ENCODE results near the gene NHSL1.

Gene NHSL1

DNA sequence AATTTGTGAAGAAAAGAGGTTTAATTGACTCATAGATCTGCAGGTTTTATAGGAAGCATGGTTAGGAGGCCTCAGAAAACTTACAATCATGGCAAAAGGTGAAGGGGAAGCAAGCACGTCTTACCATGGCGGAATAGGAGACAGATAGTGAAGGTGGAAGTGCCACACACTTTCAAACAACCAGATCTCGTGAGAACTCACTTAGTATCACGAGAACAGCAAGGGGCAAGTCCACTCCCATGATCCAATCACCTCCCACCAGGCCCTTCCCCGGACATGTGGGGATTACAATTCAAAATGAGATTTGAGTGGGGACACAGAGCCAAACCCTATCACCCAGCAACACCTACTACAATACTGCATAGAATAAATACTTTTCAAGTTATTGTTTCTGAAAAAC is 102.6 kb downstream of the NHSL1 start:
- no peak for DNase-seq

- no peak for DNase-seq
Measured at GRCh38 chr6:138393871-138394783, 105.2 kb downstream of the NHSL1 start.

DNA sequence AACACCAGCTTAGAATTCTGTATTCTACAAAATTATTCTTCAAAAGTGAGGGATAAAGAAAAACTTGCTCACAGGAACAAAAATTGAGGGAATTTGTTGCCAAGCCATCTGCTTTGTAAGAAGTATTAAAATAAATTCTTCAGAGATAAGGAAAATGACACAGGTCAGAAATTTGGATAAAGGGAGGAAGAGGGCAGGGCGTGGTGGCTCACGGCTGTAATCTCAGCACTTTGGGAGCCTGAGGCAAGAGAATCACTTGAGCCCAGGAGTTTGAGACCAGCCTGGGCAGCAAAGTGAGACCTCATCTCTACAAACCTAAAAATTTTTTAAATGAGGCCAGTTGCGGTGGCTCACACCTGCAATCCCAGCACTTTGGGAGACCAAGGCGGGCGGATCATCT is 109.7 kb downstream of the NHSL1 start:
- no peak for DNase-seq

DNA sequence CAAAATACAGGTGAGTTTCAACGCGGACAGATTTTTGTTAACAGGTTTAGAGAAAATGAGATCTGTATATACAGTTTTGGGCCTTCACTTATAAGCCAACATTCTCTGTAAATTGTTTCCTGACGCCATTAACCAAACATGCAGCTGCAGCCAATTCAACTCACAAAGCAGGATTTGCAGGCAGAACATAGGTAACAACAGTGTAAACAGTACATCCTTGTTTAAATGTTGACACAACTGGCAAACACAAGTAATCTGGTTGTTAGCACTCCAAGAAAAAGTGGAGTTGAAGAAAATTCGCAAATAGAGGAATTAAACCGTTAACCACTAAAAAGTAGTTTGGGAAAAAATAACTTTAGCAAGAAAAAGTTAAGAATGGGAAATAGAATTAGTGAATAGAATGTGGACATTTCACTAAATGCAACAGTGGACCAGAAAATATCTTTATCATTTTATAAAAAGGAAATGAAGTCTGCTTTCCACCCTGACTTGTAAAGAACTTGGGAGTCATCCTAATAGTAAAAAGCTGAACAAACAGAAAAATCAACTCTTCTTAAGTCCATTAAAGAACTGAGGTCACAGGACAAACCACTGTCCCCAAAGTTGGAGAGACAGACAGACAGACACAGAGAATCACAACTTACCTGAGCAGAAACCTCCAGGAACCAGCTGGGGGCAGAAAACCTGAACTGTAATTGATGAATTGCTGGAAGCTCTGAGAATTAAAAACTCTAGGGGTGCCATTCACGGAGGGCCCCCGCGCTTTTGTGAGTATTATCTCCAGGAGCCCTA is 111.5 kb downstream of the NHSL1 start:
- no peak for DNase-seq

DNA sequence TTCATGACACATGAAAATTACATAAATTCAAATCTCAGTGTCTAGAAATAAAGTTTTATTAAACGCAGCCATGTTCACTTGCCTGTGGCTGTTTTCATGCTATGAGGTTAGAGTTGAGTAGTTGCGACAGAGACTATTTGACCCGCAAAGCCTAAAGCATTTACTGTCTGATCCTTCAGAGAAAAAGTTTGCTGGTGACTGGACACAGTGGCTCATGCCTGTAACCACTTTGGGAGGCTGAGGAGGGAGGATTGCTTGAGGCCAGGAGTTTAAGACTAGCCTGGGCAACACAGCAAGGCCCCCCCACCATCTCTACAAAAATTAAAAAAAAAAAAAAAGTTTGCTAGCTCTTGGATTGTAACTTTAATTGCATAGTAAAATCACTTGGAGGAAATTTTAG is 112.4 kb downstream of the NHSL1 start:
- DNase-seq: no peak

GRCh38 chr6:138383776-138384175 is 115.5 kb downstream of the NHSL1 start:
- no peak for DNase-seq

- no peak for DNase-seq
Measured at GRCh38 chr6:138382498-138383265, 116.6 kb downstream of the NHSL1 start.

- no peak for DNase-seq
Measured at GRCh38 chr6:138378463-138378862, 120.8 kb downstream of the NHSL1 start.

GRCh38 chr6:138377844-138378243 is 121.5 kb downstream of the NHSL1 start, which contains the start of gene SMIM28:
SMIM28 (plus strand) TSS chr6:138377905; CDS start chr6:138378073, 168 bp downstream.
- no peak for DNase-seq

GRCh38 chr6:138377042-138377441 is 122.3 kb downstream of the NHSL1 start:
- DNase-seq: no peak

DNA sequence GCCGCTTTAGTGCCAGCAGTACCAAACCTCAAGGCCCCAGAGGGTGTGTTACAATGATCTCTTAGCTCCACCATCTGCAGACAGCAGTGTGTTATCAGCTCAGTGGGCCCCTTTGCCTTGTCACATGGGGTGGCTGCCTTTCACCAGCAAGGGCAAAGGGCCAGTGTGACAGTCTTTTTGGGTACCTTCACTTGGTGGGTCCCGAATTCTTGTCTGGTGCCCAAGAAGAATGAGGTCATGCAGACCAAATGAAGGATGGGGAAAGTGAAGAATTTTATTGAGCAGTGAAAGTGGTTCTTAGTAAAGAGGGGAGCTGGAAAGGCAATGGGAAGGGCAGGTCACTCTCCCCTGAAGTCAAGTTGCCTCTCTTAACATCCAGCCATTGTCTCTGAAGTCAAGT is 124.5 kb downstream of the NHSL1 start:
- DNase-seq: no peak

- DNase-seq: no peak
Measured at GRCh38 chr6:138374230-138374629, 125.1 kb downstream of the NHSL1 start.

DNA sequence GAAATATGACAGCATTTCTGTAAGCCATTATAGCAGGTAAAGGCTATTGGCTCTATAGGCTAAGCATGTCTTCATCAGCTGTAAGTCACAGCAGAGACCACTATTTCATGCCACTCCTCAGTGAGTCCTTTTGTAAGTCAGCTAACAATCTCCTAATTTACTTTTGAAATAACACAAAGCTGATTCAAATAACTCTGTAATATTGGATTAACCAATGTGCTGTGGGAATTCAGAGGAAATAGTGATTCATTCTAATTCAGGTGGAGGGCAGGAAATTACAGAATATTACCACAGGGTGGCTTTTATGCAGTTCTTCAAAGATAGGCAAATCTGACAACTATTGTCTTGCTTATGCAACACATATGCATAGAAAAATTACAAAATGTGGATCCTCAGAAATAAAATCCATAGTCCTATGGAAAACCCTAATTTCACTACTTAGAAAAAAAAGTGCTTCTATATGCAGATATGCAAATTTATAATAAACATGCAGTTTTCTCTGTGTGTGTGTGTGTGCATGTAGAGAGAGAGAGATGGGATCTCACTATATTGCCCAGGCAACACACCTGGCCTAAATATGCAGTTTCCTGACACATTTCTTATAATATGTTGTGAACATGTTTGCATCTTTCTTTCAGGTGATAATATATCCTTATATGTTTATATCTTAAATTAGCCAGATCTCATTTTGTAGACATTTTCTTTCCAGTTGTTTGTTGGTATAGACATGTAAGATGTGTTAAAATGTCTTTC is 126.4 kb downstream of the NHSL1 start:
- no peak for DNase-seq

Data from activated CD4-positive, alpha-beta T cell treated with anti-CD3 and anti-CD28 coated beads for 4 hours (primary cell).